ENCODE results near the gene CLN5.

DNA sequence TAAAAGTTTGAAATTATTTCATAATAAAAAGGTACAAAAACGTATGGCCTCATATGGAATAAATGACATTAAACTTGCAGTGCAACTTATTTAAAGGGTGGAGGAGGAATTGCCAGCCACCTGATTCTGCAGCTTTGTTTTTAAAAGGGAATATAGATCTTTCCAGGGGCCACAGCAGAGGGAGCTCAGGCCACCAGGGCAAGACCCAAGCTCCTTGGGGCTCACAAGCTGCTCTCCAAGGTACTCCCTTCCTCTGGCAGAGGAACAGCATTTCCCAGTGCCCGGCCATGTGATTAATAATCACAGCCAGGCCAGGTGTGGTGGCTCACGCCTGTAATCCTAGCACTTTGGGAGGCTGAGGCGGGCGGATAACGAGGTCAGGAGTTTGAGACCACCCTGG lies 37.3 kb upstream of the CLN5 start:
- TF ChIP-seq BHLHE40 (IDR thresholded peaks at IDR 0.05; ENCODE audit: borderline replicate concordance in 1 of 2, low read depth in 2 of 2, low read length in 1 of 2) (no peak), ZBTB40 (IDR thresholded peaks at IDR 0.05; ENCODE audit: borderline replicate concordance) (no peak), CBX3 (IDR thresholded peaks at IDR 0.05; ENCODE audit: borderline replicate concordance, low read depth) (no peak), CBX5 (IDR thresholded peaks at IDR 0.05; ENCODE audit: low read depth) (no peak), RAD51 (IDR thresholded peaks at IDR 0.05) (no peak), GABPA (IDR thresholded peaks at IDR 0.05; ENCODE audit: low read depth) (no peak), HDAC2 (IDR thresholded peaks at IDR 0.05) (no peak)
- TF ChIP-seq, protein P1, sequence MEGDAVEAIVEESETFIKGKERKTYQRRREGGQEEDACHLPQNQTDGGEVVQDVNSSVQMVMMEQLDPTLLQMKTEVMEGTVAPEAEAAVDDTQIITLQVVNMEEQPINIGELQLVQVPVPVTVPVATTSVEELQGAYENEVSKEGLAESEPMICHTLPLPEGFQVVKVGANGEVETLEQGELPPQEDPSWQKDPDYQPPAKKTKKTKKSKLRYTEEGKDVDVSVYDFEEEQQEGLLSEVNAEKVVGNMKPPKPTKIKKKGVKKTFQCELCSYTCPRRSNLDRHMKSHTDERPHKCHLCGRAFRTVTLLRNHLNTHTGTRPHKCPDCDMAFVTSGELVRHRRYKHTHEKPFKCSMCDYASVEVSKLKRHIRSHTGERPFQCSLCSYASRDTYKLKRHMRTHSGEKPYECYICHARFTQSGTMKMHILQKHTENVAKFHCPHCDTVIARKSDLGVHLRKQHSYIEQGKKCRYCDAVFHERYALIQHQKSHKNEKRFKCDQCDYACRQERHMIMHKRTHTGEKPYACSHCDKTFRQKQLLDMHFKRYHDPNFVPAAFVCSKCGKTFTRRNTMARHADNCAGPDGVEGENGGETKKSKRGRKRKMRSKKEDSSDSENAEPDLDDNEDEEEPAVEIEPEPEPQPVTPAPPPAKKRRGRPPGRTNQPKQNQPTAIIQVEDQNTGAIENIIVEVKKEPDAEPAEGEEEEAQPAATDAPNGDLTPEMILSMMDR (IDR thresholded peaks at IDR 0.05 in 2 of 3, conservative IDR thresholded peaks at IDR 0.05 in 1 of 3; ENCODE audit: control insufficient read depth in 2 of 3, extremely low read depth in 1 of 3, insufficient read depth in 1 of 3, low read depth in 3 of 3, low read length in 3 of 3), result no peak
- TF ChIP-seq, protein P2, sequence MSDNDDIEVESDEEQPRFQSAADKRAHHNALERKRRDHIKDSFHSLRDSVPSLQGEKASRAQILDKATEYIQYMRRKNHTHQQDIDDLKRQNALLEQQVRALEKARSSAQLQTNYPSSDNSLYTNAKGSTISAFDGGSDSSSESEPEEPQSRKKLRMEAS (IDR thresholded peaks at IDR 0.05; ENCODE audit: low read depth, low read length), result no peak
